HCT116 (cell line): ENCODE measurements around the gene NPR1. TPM values are rescaled to one million over a fixed set of nuclear protein-coding genes. Genes with fewer than 3 reads are reported as not detected.

Source experiments
- ATAC-seq: fragments of 200-7000 bp; cut with Tn5 transposase; 2 replicates; pipeline ENCODE4 v1.9.1; 2020; ENCODE audit warnings: mild to moderate bottlenecking, moderate library complexity
- BruUV-seq: library from RNA; stranded (reverse); fragments of 400-500 nt; replicated peaks from 2 replicates; lab custom pipeline; 2021; lab: Mats Ljungman, UMichigan
- CTCF ChIA-PET: fragments of 300-600 bp; sonication (Branson Sonifier 250); formaldehyde crosslinking; loops from one replicate; lab custom pipeline; 2021; ENCODE audit warnings: antibody characterized with exemption; lab: Charles Lee
- POLR2A ChIA-PET: fragments of 300-600, 350-600 bp; sonication (Branson Sonifier 250); formaldehyde crosslinking; loops from one replicate; lab custom pipeline; 2021; ENCODE audit warnings: antibody characterized with exemption; lab: Charles Lee
- RAD21 ChIA-PET, 2 experiments: fragments of 300-600 bp; sonication (Branson Sonifier 250); formaldehyde crosslinking; loops; one replicate each; lab custom pipeline; 2023; ENCODE audit warnings: low total read pairs in 2 of 2; ENCODE audit not compliant: uncharacterized antibody in 2 of 2, unreplicated experiment in 2 of 2, low non-redundant PET in 1 of 2; lab: Charles Lee
- DNase-seq: peaks from one replicate; pipeline ENCODE4 v3.0.0-alpha.2; 2010; ENCODE audit warnings: low read depth, low spot score
- H2AFZ ChIP-seq: fragments of 200-600 bp; shearing (Covaris generic), sonication (generic); 2 replicates; pipeline ENCODE4 v1.6.1; 2017; ENCODE audit warnings: low read depth, mixed run types, mixed read lengths, antibody characterized with exemption, low read length; ENCODE audit not compliant: poor library complexity, severe bottlenecking
- H3K27ac ChIP-seq: 2 replicates; pipeline ENCODE4 v1.5.1; 2012; ENCODE audit warnings: low read depth, low read length
- H3K27me3 ChIP-seq: fragments of 200-600 bp; sonication (generic); 2 replicates; pipeline ENCODE4 v1.6.1; 2016; ENCODE audit warnings: mixed run types, low read length, mixed read lengths; ENCODE audit not compliant: insufficient read depth
- H3K36me3 ChIP-seq, 2 experiments: fragments of 200-500 bp in 1 of 2; fragments of 200-600 bp in 1 of 2; sonication (Bioruptor generic) in 1 of 2; sonication (generic) in 1 of 2; 2 replicates each; pipeline versions ENCODE4 v1.5.1 to v1.6.1; 2014 to 2016; ENCODE audit warnings: low read length in 2 of 2, inconsistent platforms in 1 of 2, mixed read lengths in 1 of 2, mixed run types in 1 of 2; ENCODE audit not compliant: insufficient read depth in 2 of 2, control insufficient read depth in 1 of 2
- H3K4me1 ChIP-seq, 2 experiments: fragments of 200-600 bp in 1 of 2; sonication (generic) in 1 of 2; 2 replicates each; pipeline versions ENCODE4 v1.5.1 to v1.6.1; 2012 to 2017; ENCODE audit warnings: low read length in 2 of 2, inconsistent platforms in 1 of 2, mild to moderate bottlenecking in 1 of 2, mixed read lengths in 1 of 2, mixed run types in 1 of 2, moderate library complexity in 1 of 2; ENCODE audit not compliant: insufficient read depth in 2 of 2, control insufficient read depth in 1 of 2
- H3K4me2 ChIP-seq: fragments of 200-600 bp; sonication (generic); 2 replicates; pipeline ENCODE4 v1.6.1; 2017; ENCODE audit warnings: mixed run types, low read length, mixed read lengths
- H3K4me3 ChIP-seq, 2 experiments: fragments of 200-600 bp in 1 of 2; sonication (generic) in 1 of 2; replicated peaks in 1 of 2; 2 replicates each; pipeline ENCODE4 v1.5.1; 2011 to 2016; ENCODE audit warnings: low read length in 2 of 2, control low read depth in 1 of 2, low read depth in 1 of 2, mild to moderate bottlenecking in 1 of 2, mixed read lengths in 1 of 2, mixed run types in 1 of 2
- H3K79me2 ChIP-seq: fragments of 200-600 bp; sonication (generic); 2 replicates; pipeline ENCODE4 v1.6.1; 2017; ENCODE audit warnings: mild to moderate bottlenecking, mixed run types, low read length, moderate library complexity, mixed read lengths; ENCODE audit not compliant: insufficient read depth
- H3K9ac ChIP-seq: fragments of 200-600 bp; sonication (generic); 2 replicates; pipeline ENCODE4 v1.6.1; 2016; ENCODE audit warnings: low read length, mixed read lengths
- H3K9me2 ChIP-seq: fragments of 200-600 bp; sonication (generic), shearing (Covaris generic); 2 replicates; pipeline ENCODE4 v1.6.1; 2017; ENCODE audit warnings: mixed run types, mild to moderate bottlenecking, moderate library complexity; ENCODE audit not compliant: insufficient read depth
- H3K9me3 ChIP-seq, 2 experiments: fragments of 200-500 bp in 1 of 2; fragments of 200-600 bp in 1 of 2; sonication (Bioruptor generic) in 1 of 2; sonication (generic) in 1 of 2; 2 replicates each; pipeline ENCODE4 v1.6.1; 2014 to 2017; ENCODE audit warnings: low read length in 2 of 2, mixed read lengths in 2 of 2, inconsistent platforms in 1 of 2, low read depth in 1 of 2, mild to moderate bottlenecking in 1 of 2, mixed run types in 1 of 2, moderate library complexity in 1 of 2; ENCODE audit not compliant: control insufficient read depth in 1 of 2, insufficient read depth in 1 of 2
- H4K20me1 ChIP-seq: fragments of 200-600 bp; sonication (generic), shearing (Covaris generic); 2 replicates; pipeline ENCODE4 v1.6.1; 2017; ENCODE audit warnings: mixed run types, mild to moderate bottlenecking, moderate library complexity; ENCODE audit not compliant: insufficient read depth
- CBX3 ChIP-seq: IDR thresholded peaks from 2 replicates; pipeline ENCODE4 v1.6.1; 2012; ENCODE audit warnings: low read depth
- ELF1 ChIP-seq: IDR thresholded peaks from 2 replicates; pipeline ENCODE4 v1.6.1; 2012; ENCODE audit warnings: low read depth, borderline replicate concordance
- EZH2 ChIP-seq: fragments of 200-600 bp; sonication (generic); IDR thresholded peaks from 2 replicates; pipeline ENCODE4 v1.6.1; 2017; ENCODE audit warnings: antibody characterized with exemption, mixed run types
- FOSL1 ChIP-seq: IDR thresholded peaks from 2 replicates; pipeline ENCODE4 v1.6.1; 2012; ENCODE audit warnings: low read depth
- JUND ChIP-seq: IDR thresholded peaks from 2 replicates; pipeline ENCODE4 v1.6.1; 2012
- POLR2A ChIP-seq: IDR thresholded peaks from 2 replicates; pipeline ENCODE4 v1.7.0; 2011; ENCODE audit warnings: borderline replicate concordance; ENCODE audit not compliant: insufficient read depth, insufficient read length; ENCODE audit errors: extremely low read depth
- POLR2AphosphoS5 ChIP-seq: IDR thresholded peaks from 2 replicates; pipeline ENCODE4 v1.6.1; 2011; ENCODE audit warnings: mild to moderate bottlenecking, low read depth, low read length, moderate library complexity
- RAD21 ChIP-seq: IDR thresholded peaks from 2 replicates; pipeline ENCODE4 v1.6.1; 2012; ENCODE audit warnings: low read depth, mild to moderate bottlenecking
- SIN3A ChIP-seq: IDR thresholded peaks from 2 replicates; pipeline ENCODE4 v1.6.1; 2012; ENCODE audit warnings: low read depth
- SRF ChIP-seq: IDR thresholded peaks from 2 replicates; pipeline ENCODE4 v1.6.1; 2012; ENCODE audit warnings: low read depth
- TCF7L2 ChIP-seq: IDR thresholded peaks from 2 replicates; pipeline ENCODE4 v1.7.0; 2011; ENCODE audit warnings: borderline replicate concordance, inconsistent platforms; ENCODE audit not compliant: insufficient read depth, insufficient read length; ENCODE audit errors: extremely low read depth
- ZFX ChIP-seq: fragments of 450-650 bp; IDR thresholded peaks from 2 replicates; pipeline ENCODE4 v1.6.1; 2017
- ZNF274 ChIP-seq: fragments of 200-500 bp; sonication (Bioruptor generic); IDR thresholded peaks from 2 replicates; pipeline ENCODE4 v1.6.1; 2014; ENCODE audit warnings: mild to moderate bottlenecking, low read depth, low read length, inconsistent platforms
- intact Hi-C: fragments of 100-400 bp; cut with micrococcal nuclease; formaldehyde crosslinking; loops from 2 replicates; pipeline ENCODE4 v1.10.0; 2022
- total RNA-seq: library from RNA; stranded (reverse); gene quantifications from one replicate; pipeline ENCODE4 v1.2.1, GENCODE V29; 2021; ENCODE audit not compliant: unreplicated experiment
- TF ChIP-seq, protein P1 (sequence below): IDR thresholded peaks from 2 replicates; pipeline ENCODE4 v1.6.1; 2012
- TF ChIP-seq, protein P2 (sequence below): IDR thresholded peaks from 2 replicates; pipeline ENCODE4 v1.6.1; 2011; ENCODE audit warnings: mild to moderate bottlenecking, low read length, moderate library complexity; ENCODE audit not compliant: insufficient replicate concordance; ENCODE audit errors: extremely low read depth
- TF ChIP-seq, protein P3 (sequence below): IDR thresholded peaks from 2 replicates; pipeline ENCODE4 v1.6.1; 2012; ENCODE audit warnings: low read depth
- TF ChIP-seq, protein P4 (sequence below): IDR thresholded peaks from 2 replicates; pipeline ENCODE4 v1.6.1; 2012
- TF ChIP-seq, protein P5 (sequence below), 3 experiments: fragments of 200-600 bp in 1 of 3; sonication (generic) in 1 of 3; IDR thresholded peaks in 2 of 3; conservative IDR thresholded peaks in 1 of 3; 2 replicates each; pipeline ENCODE4 v1.5.1; 2012 to 2017; ENCODE audit warnings: low read depth in 2 of 3, low read length in 2 of 3, antibody characterized with exemption in 1 of 3, borderline replicate concordance in 1 of 3, control low read depth in 1 of 3, mild to moderate bottlenecking in 1 of 3, mixed read lengths in 1 of 3, mixed run types in 1 of 3, moderate library complexity in 1 of 3; ENCODE audit not compliant: insufficient read depth in 1 of 3

The NPR1 gene
- total RNA-seq, 1 experiment from 2014 or later: 0.07 TPM

DNA sequence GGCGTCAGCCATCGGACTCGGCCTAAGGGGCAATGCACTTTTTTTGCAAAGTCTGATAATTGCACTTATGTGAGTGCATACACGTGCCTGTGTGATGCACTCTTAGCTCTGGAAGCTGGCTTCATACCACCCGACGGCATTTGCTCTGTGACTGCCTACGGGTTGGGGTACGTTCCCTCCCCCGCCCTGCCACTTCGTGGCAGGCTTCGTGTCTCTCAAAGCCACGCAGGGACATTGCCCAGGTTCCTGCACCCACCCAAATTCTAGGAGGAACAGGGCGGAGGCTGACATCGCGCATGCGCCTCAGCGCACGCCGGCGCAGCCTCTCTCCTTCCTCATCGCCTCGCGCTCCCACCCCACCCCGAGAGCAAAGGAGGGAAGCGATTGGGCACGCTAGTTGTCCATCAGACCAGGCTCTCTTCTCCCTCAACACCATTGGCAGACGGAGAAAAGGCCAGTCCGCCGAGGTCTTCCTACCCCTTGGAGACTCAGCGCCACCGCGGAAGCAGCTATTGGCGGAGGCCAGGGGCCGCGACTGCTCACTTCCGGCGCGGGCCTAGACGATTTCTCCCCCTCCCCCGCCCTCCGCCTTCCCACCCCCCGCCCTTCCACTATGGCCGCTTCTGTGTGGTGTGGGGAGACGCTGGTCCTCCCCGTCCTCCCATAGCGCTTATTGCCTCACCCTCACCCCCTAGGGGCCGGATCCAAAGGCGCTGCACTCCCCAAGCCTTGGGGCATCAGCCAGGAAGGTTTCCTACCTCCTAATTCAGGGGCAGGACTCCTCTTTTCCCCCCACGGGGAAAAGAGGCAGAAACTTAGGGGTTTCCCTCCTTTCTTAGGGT lies 49.2 kb downstream of the NPR1 start, which contains the start of gene INTS3:
TSS of gene INTS3 (plus strand) at position 588 of the 842 bp plus-strand sequence. CDS start 585 bp downstream, outside the sequence.
- Histone ChIP-seq H3K79me2 (peaks cover 20% of the 10 kb centered on the region), H3K4me3 (peak within 1 kb of the TSS; percentile 62 to 100), H3K9ac (peak within 1 kb of the TSS; percentile 87), H2AFZ (no peak within 1 kb of the TSS), H4K20me1 (no peaks in the 10 kb centered on the region), H3K4me1 (peaks cover 3 to 32% of the 10 kb centered on the region in 2 experiments; a peak in 3 of 4 replicates), H3K27ac (peak within 1 kb of the TSS; percentile 96), H3K4me2 (peak within 1 kb of the TSS; percentile 100), H3K36me3 (0 out of 4 replicates have a peak, but pooled peaks cover 0 to 2% of the 10 kb centered on the region in 2 experiments), H3K9me2 (no peaks in the 10 kb centered on the region), H3K27me3 (no peaks in the 10 kb centered on the region), H3K9me3 (no peaks in the 10 kb centered on the region)
- ChIA-PET POLR2A (interaction anchor here (0.6 to 2.5 kb wide), 10 partner anchors 15 to 1424 kb away, joined by 3 to 9 read pairs (median 4); partner anchors contain the start of genes ILF2, S100A13 and S100A14), RAD21 (no interaction called here), CTCF (interaction anchor here (1.0 kb wide), 1 partner anchor 217 kb away, joined by 4 read pairs; no protein-coding TSS in a partner anchor)
- intact Hi-C loops: no loop called here
- ATAC-seq (peak; percentile 99), DNase-seq (peak; percentile 99)
- TSS peak; percentile 81 for BruUV-seq
- no peak for TF ChIP-seq JUND
- TF ChIP-seq, protein P1, sequence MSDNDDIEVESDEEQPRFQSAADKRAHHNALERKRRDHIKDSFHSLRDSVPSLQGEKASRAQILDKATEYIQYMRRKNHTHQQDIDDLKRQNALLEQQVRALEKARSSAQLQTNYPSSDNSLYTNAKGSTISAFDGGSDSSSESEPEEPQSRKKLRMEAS: peak; percentile 84
- TF ChIP-seq, protein P2, sequence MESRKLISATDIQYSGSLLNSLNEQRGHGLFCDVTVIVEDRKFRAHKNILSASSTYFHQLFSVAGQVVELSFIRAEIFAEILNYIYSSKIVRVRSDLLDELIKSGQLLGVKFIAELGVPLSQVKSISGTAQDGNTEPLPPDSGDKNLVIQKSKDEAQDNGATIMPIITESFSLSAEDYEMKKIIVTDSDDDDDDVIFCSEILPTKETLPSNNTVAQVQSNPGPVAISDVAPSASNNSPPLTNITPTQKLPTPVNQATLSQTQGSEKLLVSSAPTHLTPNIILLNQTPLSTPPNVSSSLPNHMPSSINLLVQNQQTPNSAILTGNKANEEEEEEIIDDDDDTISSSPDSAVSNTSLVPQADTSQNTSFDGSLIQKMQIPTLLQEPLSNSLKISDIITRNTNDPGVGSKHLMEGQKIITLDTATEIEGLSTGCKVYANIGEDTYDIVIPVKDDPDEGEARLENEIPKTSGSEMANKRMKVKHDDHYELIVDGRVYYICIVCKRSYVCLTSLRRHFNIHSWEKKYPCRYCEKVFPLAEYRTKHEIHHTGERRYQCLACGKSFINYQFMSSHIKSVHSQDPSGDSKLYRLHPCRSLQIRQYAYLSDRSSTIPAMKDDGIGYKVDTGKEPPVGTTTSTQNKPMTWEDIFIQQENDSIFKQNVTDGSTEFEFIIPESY: no peak
- peak; percentile 74 for TF ChIP-seq POLR2AphosphoS5
- TF ChIP-seq ELF1: peak; percentile 65
- no peak for TF ChIP-seq RAD21
- TF ChIP-seq SRF: no peak
- TF ChIP-seq ZFX: no peak
- no peak for TF ChIP-seq EZH2
- TF ChIP-seq CBX3: no peak
- TF ChIP-seq, protein P3, sequence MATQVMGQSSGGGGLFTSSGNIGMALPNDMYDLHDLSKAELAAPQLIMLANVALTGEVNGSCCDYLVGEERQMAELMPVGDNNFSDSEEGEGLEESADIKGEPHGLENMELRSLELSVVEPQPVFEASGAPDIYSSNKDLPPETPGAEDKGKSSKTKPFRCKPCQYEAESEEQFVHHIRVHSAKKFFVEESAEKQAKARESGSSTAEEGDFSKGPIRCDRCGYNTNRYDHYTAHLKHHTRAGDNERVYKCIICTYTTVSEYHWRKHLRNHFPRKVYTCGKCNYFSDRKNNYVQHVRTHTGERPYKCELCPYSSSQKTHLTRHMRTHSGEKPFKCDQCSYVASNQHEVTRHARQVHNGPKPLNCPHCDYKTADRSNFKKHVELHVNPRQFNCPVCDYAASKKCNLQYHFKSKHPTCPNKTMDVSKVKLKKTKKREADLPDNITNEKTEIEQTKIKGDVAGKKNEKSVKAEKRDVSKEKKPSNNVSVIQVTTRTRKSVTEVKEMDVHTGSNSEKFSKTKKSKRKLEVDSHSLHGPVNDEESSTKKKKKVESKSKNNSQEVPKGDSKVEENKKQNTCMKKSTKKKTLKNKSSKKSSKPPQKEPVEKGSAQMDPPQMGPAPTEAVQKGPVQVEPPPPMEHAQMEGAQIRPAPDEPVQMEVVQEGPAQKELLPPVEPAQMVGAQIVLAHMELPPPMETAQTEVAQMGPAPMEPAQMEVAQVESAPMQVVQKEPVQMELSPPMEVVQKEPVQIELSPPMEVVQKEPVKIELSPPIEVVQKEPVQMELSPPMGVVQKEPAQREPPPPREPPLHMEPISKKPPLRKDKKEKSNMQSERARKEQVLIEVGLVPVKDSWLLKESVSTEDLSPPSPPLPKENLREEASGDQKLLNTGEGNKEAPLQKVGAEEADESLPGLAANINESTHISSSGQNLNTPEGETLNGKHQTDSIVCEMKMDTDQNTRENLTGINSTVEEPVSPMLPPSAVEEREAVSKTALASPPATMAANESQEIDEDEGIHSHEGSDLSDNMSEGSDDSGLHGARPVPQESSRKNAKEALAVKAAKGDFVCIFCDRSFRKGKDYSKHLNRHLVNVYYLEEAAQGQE: no peak
- TF ChIP-seq, protein P4, sequence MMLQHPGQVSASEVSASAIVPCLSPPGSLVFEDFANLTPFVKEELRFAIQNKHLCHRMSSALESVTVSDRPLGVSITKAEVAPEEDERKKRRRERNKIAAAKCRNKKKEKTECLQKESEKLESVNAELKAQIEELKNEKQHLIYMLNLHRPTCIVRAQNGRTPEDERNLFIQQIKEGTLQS: no peak
- no peak for TF ChIP-seq ZNF274
- no peak for TF ChIP-seq FOSL1
- TF ChIP-seq SIN3A: no peak
- TF ChIP-seq POLR2A: peak; percentile 47
- TF ChIP-seq TCF7L2: peak; percentile 26
- TF ChIP-seq, protein P5, sequence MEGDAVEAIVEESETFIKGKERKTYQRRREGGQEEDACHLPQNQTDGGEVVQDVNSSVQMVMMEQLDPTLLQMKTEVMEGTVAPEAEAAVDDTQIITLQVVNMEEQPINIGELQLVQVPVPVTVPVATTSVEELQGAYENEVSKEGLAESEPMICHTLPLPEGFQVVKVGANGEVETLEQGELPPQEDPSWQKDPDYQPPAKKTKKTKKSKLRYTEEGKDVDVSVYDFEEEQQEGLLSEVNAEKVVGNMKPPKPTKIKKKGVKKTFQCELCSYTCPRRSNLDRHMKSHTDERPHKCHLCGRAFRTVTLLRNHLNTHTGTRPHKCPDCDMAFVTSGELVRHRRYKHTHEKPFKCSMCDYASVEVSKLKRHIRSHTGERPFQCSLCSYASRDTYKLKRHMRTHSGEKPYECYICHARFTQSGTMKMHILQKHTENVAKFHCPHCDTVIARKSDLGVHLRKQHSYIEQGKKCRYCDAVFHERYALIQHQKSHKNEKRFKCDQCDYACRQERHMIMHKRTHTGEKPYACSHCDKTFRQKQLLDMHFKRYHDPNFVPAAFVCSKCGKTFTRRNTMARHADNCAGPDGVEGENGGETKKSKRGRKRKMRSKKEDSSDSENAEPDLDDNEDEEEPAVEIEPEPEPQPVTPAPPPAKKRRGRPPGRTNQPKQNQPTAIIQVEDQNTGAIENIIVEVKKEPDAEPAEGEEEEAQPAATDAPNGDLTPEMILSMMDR (IDR thresholded peaks at IDR 0.05 in 2 of 3, conservative IDR thresholded peaks at IDR 0.05 in 1 of 3; ENCODE audit: borderline replicate concordance in 1 of 3, insufficient read depth in 1 of 3, low read depth in 2 of 3, low read length in 2 of 3): peak in 1 of 3 experiments; percentile 5; a peak in 1 of 6 replicates
